Fibroblast of lung (primary cell): Measurements from ENCODE around the gene LBR. TPM values are rescaled to one million over a fixed set of nuclear protein-coding genes. Genes with fewer than 3 reads are reported as not detected.

Experiments used
- DNase-seq, 2 donors: peaks; one replicate each; pipeline versions ENCODE4 v3.0.0 to v3.0.0-alpha.2; 2010; ENCODE audit warnings: low read depth in 2 of 2
- H2AFZ ChIP-seq: 2 replicates; pipeline ENCODE4 v1.5.1; 2012; ENCODE audit warnings: low read length, control low read depth, inconsistent platforms
- H3K27ac ChIP-seq: 2 replicates; pipeline ENCODE4 v1.5.1; 2011; ENCODE audit warnings: low read length, control low read depth; ENCODE audit not compliant: insufficient read depth
- H3K27me3 ChIP-seq: 2 replicates; pipeline ENCODE4 v1.5.1; 2011; ENCODE audit warnings: mild to moderate bottlenecking, low read length; ENCODE audit not compliant: control insufficient read depth, insufficient read depth
- H3K36me3 ChIP-seq: 2 replicates; pipeline ENCODE4 v1.5.1; 2011; ENCODE audit warnings: low read length; ENCODE audit not compliant: control insufficient read depth, insufficient read depth
- H3K4me1 ChIP-seq: 2 replicates; pipeline ENCODE4 v1.5.1; 2011; ENCODE audit warnings: low read length; ENCODE audit not compliant: control insufficient read depth, insufficient read depth; ENCODE audit errors: extremely low read depth
- H3K4me2 ChIP-seq: 2 replicates; pipeline ENCODE4 v1.5.1; 2011; ENCODE audit warnings: low read length, control low read depth; ENCODE audit not compliant: insufficient read depth; ENCODE audit errors: extremely low read depth
- H3K4me3 ChIP-seq, 4 experiments: fragments of 200-600 bp in 1 of 4; sonication (generic) in 1 of 4; replicated peaks in 1 of 4; 2 replicates each; pipeline ENCODE4 v1.5.1; 2011 to 2016; ENCODE audit warnings: low read length in 4 of 4, low read depth in 3 of 4, mild to moderate bottlenecking in 3 of 4, control low read depth in 2 of 4, inconsistent platforms in 1 of 4, mixed read lengths in 1 of 4; ENCODE audit not compliant: insufficient read depth in 1 of 4; ENCODE audit errors: control extremely low read depth in 1 of 4
- H3K79me2 ChIP-seq: 2 replicates; pipeline ENCODE4 v1.5.1; 2012; ENCODE audit warnings: mild to moderate bottlenecking, low read length, inconsistent platforms; ENCODE audit not compliant: control insufficient read depth, insufficient read depth
- H3K9ac ChIP-seq: 2 replicates; pipeline ENCODE4 v1.5.1; 2011; ENCODE audit warnings: mild to moderate bottlenecking, low read length, control low read depth; ENCODE audit not compliant: insufficient read depth
- H3K9me3 ChIP-seq: 2 replicates; pipeline ENCODE4 v1.5.1; 2012; ENCODE audit warnings: low read depth, low read length; ENCODE audit not compliant: control insufficient read depth, insufficient read depth
- H4K20me1 ChIP-seq: 2 replicates; pipeline ENCODE4 v1.5.1; 2011; ENCODE audit warnings: low read length; ENCODE audit not compliant: control insufficient read depth, insufficient read depth; ENCODE audit errors: extremely low read depth
- CTCF ChIP-seq, 2 donors: IDR thresholded peaks in 1 of 2; conservative IDR thresholded peaks in 1 of 2; 1 replicate in 1 of 2; 2 replicates in 1 of 2; pipeline ENCODE4 v1.5.1; 2011 to 2012; ENCODE audit warnings: low read length in 2 of 2, control low read depth in 1 of 2, inconsistent platforms in 1 of 2, low read depth in 1 of 2, mild to moderate bottlenecking in 1 of 2
- EZH2 ChIP-seq: IDR thresholded peaks from 2 replicates; pipeline ENCODE4 v1.5.1; 2012; ENCODE audit warnings: low read length, control low read depth, mild to moderate bottlenecking; ENCODE audit errors: missing control alignments
- polyA plus RNA-seq, 2 donors: library from polyadenylated mRNA; depleted of rRNA in 1 of 2; stranded (reverse) in 1 of 2; unstranded in 1 of 2; fragments of >200 nt; gene quantifications; 2 replicates each; pipeline ENCODE4 v1.2.1, GENCODE V29; 2011 to 2012; ENCODE audit warnings: missing spikeins in 1 of 2
- total RNA-seq: library from RNA; depleted of rRNA; stranded (reverse); fragments of >200 nt; gene quantifications from 2 replicates; pipeline ENCODE4 v1.2.1, GENCODE V29; 2014

The LBR gene
- total and polyA plus RNA-seq, 2 donors (not counting 1 experiment from before 2014, with no cell fraction given) = 33.9 to 34.1 TPM

DNA sequence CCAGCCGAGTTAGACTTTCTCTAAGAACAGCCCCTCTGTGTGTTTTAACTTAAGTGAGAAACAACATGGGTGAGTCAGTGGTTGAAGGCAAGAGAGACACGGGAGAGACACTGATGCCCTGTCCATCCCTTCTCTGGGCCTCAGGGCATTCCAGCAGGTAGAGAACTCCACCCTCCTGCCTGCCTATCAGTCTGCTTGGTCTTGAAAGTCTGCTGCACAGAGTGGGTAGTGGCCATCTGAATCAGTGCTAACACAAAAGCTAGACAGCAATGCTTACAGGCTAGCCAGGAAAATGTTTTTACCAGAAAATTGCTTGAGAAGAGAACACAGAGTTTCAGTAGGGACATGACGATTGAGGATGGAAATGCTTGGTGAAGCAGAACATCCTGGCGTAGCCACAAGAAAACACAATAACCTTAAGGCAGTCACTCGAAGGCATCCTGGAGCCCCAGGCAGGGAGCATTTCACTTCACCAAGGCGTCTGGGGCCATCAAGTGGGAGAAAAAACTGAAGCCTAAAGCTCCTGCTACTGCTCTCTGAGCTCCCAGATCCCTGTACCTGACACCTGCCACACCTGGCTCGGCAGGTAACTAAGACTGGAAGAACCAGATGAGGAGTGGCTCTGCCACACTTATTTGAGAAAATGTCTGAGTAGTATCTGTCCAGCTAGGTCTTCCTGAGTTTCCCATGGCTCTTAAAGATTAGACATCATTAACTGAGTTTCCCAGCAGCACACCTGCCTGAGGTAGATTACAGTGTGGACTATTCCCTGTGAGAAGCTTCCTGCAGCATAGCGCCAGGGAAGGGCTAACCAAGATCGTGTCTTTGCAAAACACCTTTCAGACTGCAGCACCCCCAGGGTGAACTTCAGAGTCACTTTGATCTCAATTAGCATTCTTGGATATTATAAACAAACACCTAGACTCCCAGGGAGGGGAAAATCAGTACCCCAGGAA, 18.1 kb upstream of the LBR start:
- no peaks in the 10 kb centered on the region for H3K79me2 ChIP-seq
- peak overlapping the region; percentile 36 for H2AFZ ChIP-seq
- no peak overlapping the region for H3K9ac ChIP-seq
- peaks cover 21% of the 10 kb centered on the region for H3K4me1 ChIP-seq
- H3K4me2 ChIP-seq = no peak overlapping the region
- no peak for DNase-seq
- TF ChIP-seq CTCF (conservative IDR thresholded peaks at IDR 0.05 in 1 of 2, IDR thresholded peaks at IDR 0.05 in 1 of 2; ENCODE audit: low read depth in 1 of 2, low read length in 2 of 2) (no peak), EZH2 (no peak)
- H3K36me3 ChIP-seq = no peaks in the 10 kb centered on the region
- H3K9me3 ChIP-seq = no peaks in the 10 kb centered on the region
- no peak overlapping the region for H3K4me3 ChIP-seq
- no peaks in the 10 kb centered on the region for H3K27me3 ChIP-seq
- H4K20me1 ChIP-seq = no peaks in the 10 kb centered on the region
- no peak overlapping the region for H3K27ac ChIP-seq

GRCh38 chr1:225442123-225442505, 14.3 kb upstream of the LBR start:
- Histone ChIP-seq H3K4me2 (no peak overlapping the region), H3K4me1 (peaks cover 11% of the 10 kb centered on the region), H3K4me3 (no peak overlapping the region), H3K27ac (no peak overlapping the region), H3K36me3 (no peaks in the 10 kb centered on the region), H3K27me3 (no peaks in the 10 kb centered on the region), H3K9me3 (no peaks in the 10 kb centered on the region), H4K20me1 (no peaks in the 10 kb centered on the region), H3K79me2 (no peaks in the 10 kb centered on the region), H2AFZ (no peak overlapping the region), H3K9ac (no peak overlapping the region)
- TF ChIP-seq CTCF (conservative IDR thresholded peaks at IDR 0.05 in 1 of 2, IDR thresholded peaks at IDR 0.05 in 1 of 2; ENCODE audit: low read depth in 1 of 2, low read length in 2 of 2) (no peak), EZH2 (no peak)
- DNase-seq = no peak

DNA sequence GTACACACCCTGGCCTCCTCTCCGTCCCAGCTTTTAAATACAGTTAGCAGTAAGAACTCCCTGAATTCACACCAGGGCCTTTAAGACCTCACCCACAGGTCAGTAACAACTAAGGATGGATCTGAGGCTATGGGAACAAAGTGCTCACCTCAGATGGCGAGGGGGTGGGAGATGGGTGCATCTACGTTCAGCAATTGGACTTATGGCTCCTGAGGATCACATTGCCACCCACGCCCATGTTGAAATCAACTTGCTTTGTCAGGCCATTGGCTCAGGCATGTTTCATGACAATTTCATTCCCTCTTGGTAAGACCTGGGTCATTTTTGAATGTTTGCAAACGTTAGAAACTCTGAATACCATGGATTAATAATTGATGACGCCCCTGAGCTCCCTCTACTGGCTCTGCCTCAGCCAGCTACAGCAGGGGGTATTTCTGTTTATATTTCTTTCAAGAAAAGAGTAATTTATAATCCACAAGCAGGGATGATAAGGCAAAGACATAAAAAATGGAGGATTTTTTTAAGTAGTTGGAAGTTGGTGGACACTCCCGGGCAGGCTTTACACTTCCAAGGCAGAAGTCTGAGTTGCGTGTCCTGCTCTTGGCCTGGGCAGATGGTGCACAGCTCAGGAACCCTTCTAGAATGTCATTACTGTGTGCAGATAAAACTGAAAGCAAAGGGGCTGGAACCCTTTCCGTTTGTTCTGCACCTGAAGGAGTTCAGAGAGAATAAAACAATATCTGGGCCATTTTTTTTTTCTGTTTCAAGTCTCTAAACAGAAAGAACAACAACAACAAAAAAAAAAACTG, 13.7 kb upstream of the LBR start:
- no peaks in the 10 kb centered on the region for H4K20me1 ChIP-seq
- H3K4me2 ChIP-seq = no peak overlapping the region
- H3K27me3 ChIP-seq = no peaks in the 10 kb centered on the region
- no peaks in the 10 kb centered on the region for H3K9me3 ChIP-seq
- H3K4me1 ChIP-seq = peaks cover 10% of the 10 kb centered on the region
- peak; percentile 19 to 42 for TF ChIP-seq CTCF (conservative IDR thresholded peaks at IDR 0.05 in 1 of 2, IDR thresholded peaks at IDR 0.05 in 1 of 2; ENCODE audit: low read depth in 1 of 2, low read length in 2 of 2)
- no peak for TF ChIP-seq EZH2
- H3K36me3 ChIP-seq = no peaks in the 10 kb centered on the region
- H3K4me3 ChIP-seq = no peak overlapping the region
- H3K9ac ChIP-seq = no peak overlapping the region
- DNase-seq = no peak
- no peaks in the 10 kb centered on the region for H3K79me2 ChIP-seq
- no peak overlapping the region for H2AFZ ChIP-seq
- no peak overlapping the region for H3K27ac ChIP-seq
